Fibroblast of upper back skin (primary cell): ENCODE data around the gene NPHS1.
"Not testable (repeated sequence)": the region's sequence is repeated elsewhere in the genome, so short reads cannot be mapped to it uniquely, and the experiment has no call there.

ENCODE experiments used
- DNase-seq: peaks from one replicate; pipeline ENCODE4 v3.0.0-alpha.2; 2013

NPHS1 gene

GRCh38 chr19:35852029-35852780, at the start of gene NPHS1:
Gene NPHS1 (minus strand): TSS chr19:35852504. CDS start chr19:35851837, 667 bp downstream.
- no peak for DNase-seq

GRCh38 chr19:35901055-35901644, 48.8 kb upstream of the NPHS1 start:
- DNase-seq, result peak; percentile 61

GRCh38 chr19:35899547-35900214, 47.4 kb upstream of the NPHS1 start:
- peak; percentile 74 for DNase-seq

- DNase-seq, result no peak
These were observed 46.1 kb upstream of the NPHS1 start for GRCh38 chr19:35898499-35898809.

GRCh38 chr19:35897706-35898451, 45.6 kb upstream of the NPHS1 start:
- no peak for DNase-seq

- no peak for DNase-seq
These were observed 44.3 kb upstream of the NPHS1 start for GRCh38 chr19:35896643-35897040.

GRCh38 chr19:35895911-35896642, 43.8 kb upstream of the NPHS1 start:
- no peak for DNase-seq

GRCh38 chr19:35894342-35894741, 42.0 kb upstream of the NPHS1 start:
- no peak for DNase-seq

GRCh38 chr19:35891819-35892218, 39.5 kb upstream of the NPHS1 start:
- not testable (repeated sequence) for DNase-seq

- no peak for DNase-seq
These were observed 37.9 kb upstream of the NPHS1 start for GRCh38 chr19:35890113-35890650.

GRCh38 chr19:35889370-35890112, 37.2 kb upstream of the NPHS1 start:
- no peak for DNase-seq

GRCh38 chr19:35888398-35888797, 36.1 kb upstream of the NPHS1 start:
- no peak for DNase-seq

- no peak for DNase-seq
These were observed 34.9 kb upstream of the NPHS1 start for GRCh38 chr19:35887197-35887596.

- no peak for DNase-seq
These were observed 33.6 kb upstream of the NPHS1 start for GRCh38 chr19:35885904-35886303.

- no peak for DNase-seq
These were observed 33.0 kb upstream of the NPHS1 start for GRCh38 chr19:35885225-35885738.

GRCh38 chr19:35883882-35884281, 31.6 kb upstream of the NPHS1 start:
- DNase-seq, result no peak

- peak; percentile 80 for DNase-seq
These were observed 30.0 kb upstream of the NPHS1 start for GRCh38 chr19:35882114-35882832.

- peak; percentile 83 for DNase-seq
These were observed 27.5 kb upstream of the NPHS1 start for GRCh38 chr19:35879770-35880317.

- no peak for DNase-seq
These were observed 26.8 kb upstream of the NPHS1 start for GRCh38 chr19:35879068-35879467.

GRCh38 chr19:35874392-35874930, 22.2 kb upstream of the NPHS1 start:
- no peak for DNase-seq
